ENCODE measurements around the gene PLA2G15. TPM values are rescaled to one million over a fixed set of nuclear protein-coding genes. Genes with fewer than 3 reads are reported as not detected.
A peak's percentile ranks its signal among the peaks of the same experiment; 100 is the strongest.

The PLA2G15 gene
- polyA plus RNA-seq, 1 of the 3 experiments (the other 2 are of a cell fraction), result 23.9 TPM

- no peaks in the 10 kb centered on the region for H4K20me1 ChIP-seq (ENCODE audit: insufficient read depth)
- TF ChIP-seq REST (IDR thresholded peaks at IDR 0.05; ENCODE audit: low read depth, low read length) (no peak), TEAD4 (IDR thresholded peaks at IDR 0.05; ENCODE audit: borderline replicate concordance, insufficient read depth) (no peak), NFIC (IDR thresholded peaks at IDR 0.05; ENCODE audit: borderline replicate concordance) (no peak), MAX (IDR thresholded peaks at IDR 0.05; ENCODE audit: low read depth) (no peak)
- H3K4me1 ChIP-seq (ENCODE audit: control insufficient read depth in 1 of 2, insufficient read depth in 2 of 2, low read depth in 1 of 2, low read length in 1 of 2), result peaks cover 7 to 15% of the 10 kb centered on the region in 2 experiments; a peak in 2 of 4 replicates
- H3K79me2 ChIP-seq (ENCODE audit: insufficient read depth), result peaks cover 13% of the 10 kb centered on the region
- no peak for DNase-seq
- H3K36me3 ChIP-seq (replicated peaks in 1 of 2; ENCODE audit: control insufficient read depth in 1 of 2, insufficient read depth in 2 of 2, low read length in 1 of 2), result peaks cover 0 to 5% of the 10 kb centered on the region in 2 experiments
- H3F3A ChIP-seq (replicated peaks; ENCODE audit: insufficient read depth), result no peaks in the 10 kb centered on the region
- CTCF ChIA-PET, result interaction anchor here (3.3 to 9.0 kb wide), 2 partner anchors 15 to 16 kb away, joined by 22 to 92 read pairs; partner anchors contain the start of gene SLC7A6
- no peaks in the 10 kb centered on the region for H3K9me3 ChIP-seq
- H3K9ac ChIP-seq, result no peak overlapping the region
- no peak overlapping the region for H2AFZ ChIP-seq (ENCODE audit: low read depth)
- no peaks in the 10 kb centered on the region for H3K9me2 ChIP-seq
- WGBS (ENCODE audit: low lambda C conversion rate), result 100% methylated on average over 1 of the region's 4 CpGs
- peak overlapping the region; percentile 92; the same call in 1 of the 2 replicates for H3K4me2 ChIP-seq
- H3K27me3 ChIP-seq (ENCODE audit: insufficient read depth), result no peaks in the 10 kb centered on the region
- no peak overlapping the region for H3K27ac ChIP-seq (ENCODE audit: low read depth in 2 of 2, low read length in 1 of 2)
- no peak overlapping the region for H3K4me3 ChIP-seq (ENCODE audit: low read depth in 2 of 2, low read length in 1 of 2)
- POLR2A ChIA-PET, result no interaction called here
Observed at GRCh38 chr16:68247400-68247799, 2.2 kb downstream of the PLA2G15 start.

- Histone ChIP-seq H3K9me3 (no peaks in the 10 kb centered on the region), H2AFZ (ENCODE audit: low read depth) (no peak overlapping the region), H3K9ac (no peak overlapping the region), H3K27me3 (ENCODE audit: insufficient read depth) (no peaks in the 10 kb centered on the region), H3K9me2 (no peaks in the 10 kb centered on the region), H3K4me2 (peak overlapping the region; percentile 92; the same call in 1 of the 2 replicates), H4K20me1 (ENCODE audit: insufficient read depth) (no peaks in the 10 kb centered on the region), H3K36me3 (replicated peaks in 1 of 2; ENCODE audit: control insufficient read depth in 1 of 2, insufficient read depth in 2 of 2, low read length in 1 of 2) (peaks cover 0 to 5% of the 10 kb centered on the region in 2 experiments), H3F3A (replicated peaks; ENCODE audit: insufficient read depth) (no peaks in the 10 kb centered on the region), H3K27ac (ENCODE audit: low read depth in 2 of 2, low read length in 1 of 2) (no peak overlapping the region), H3K4me3 (ENCODE audit: low read depth in 2 of 2, low read length in 1 of 2) (no peak overlapping the region), H3K79me2 (ENCODE audit: insufficient read depth) (peaks cover 13% of the 10 kb centered on the region), H3K4me1 (ENCODE audit: control insufficient read depth in 1 of 2, insufficient read depth in 2 of 2, low read depth in 1 of 2, low read length in 1 of 2) (peaks cover 7 to 15% of the 10 kb centered on the region in 2 experiments; a peak in 2 of 4 replicates)
- WGBS (ENCODE audit: low lambda C conversion rate), result 84% methylated on average over 3 of the region's 4 CpGs
- CTCF ChIA-PET, result interaction anchor here (0.9 to 9.0 kb wide), 3 partner anchors 10 to 18 kb away, joined by 3 to 92 read pairs (median 3); partner anchors contain the start of gene SLC7A6
- TF ChIP-seq RXRA (IDR thresholded peaks at IDR 0.05; ENCODE audit: borderline replicate concordance, low read depth) (no peak), MAX (IDR thresholded peaks at IDR 0.05; ENCODE audit: low read depth) (no peak), SIN3A (IDR thresholded peaks at IDR 0.05; ENCODE audit: borderline replicate concordance, low read depth, low read length) (no peak), EP300 (IDR thresholded peaks at IDR 0.05; ENCODE audit: borderline replicate concordance in 1 of 2, low read depth in 1 of 2, low read length in 1 of 2) (no peak), NFIC (IDR thresholded peaks at IDR 0.05; ENCODE audit: borderline replicate concordance) (no peak), REST (IDR thresholded peaks at IDR 0.05; ENCODE audit: low read depth, low read length) (no peak), CTCF (IDR thresholded peaks at IDR 0.05) (no peak)
- POLR2A ChIA-PET, result no interaction called here
- no peak for DNase-seq
Observed at GRCh38 chr16:68247932-68248331, 2.8 kb downstream of the PLA2G15 start.
